ENCODE measurements around the gene HTT. TPM values are rescaled to one million over a fixed set of nuclear protein-coding genes. Genes with fewer than 3 reads are reported as not detected.

HTT gene
- total RNA-seq, 4 donors from 2014 or later, result 50.1 to 192 (median 81.0) TPM

GRCh38 chr4:3236326-3236878, 161.9 kb downstream of the HTT start:
- Histone ChIP-seq H3K9me3 (no peaks in the 10 kb centered on the region), H3K27me3 (no peaks in the 10 kb centered on the region), H3K27ac (no peak overlapping the region), H3K36me3 (peaks cover 100% of the 10 kb centered on the region), H3K4me3 (no peak overlapping the region), H3K4me1 (no peaks in the 10 kb centered on the region)
- 88% methylated on average over 9 of the region's 9 CpGs for WGBS
- DNase-seq (ENCODE audit: low spot score in 2 of 2), result no peak
- TF ChIP-seq, protein P1, sequence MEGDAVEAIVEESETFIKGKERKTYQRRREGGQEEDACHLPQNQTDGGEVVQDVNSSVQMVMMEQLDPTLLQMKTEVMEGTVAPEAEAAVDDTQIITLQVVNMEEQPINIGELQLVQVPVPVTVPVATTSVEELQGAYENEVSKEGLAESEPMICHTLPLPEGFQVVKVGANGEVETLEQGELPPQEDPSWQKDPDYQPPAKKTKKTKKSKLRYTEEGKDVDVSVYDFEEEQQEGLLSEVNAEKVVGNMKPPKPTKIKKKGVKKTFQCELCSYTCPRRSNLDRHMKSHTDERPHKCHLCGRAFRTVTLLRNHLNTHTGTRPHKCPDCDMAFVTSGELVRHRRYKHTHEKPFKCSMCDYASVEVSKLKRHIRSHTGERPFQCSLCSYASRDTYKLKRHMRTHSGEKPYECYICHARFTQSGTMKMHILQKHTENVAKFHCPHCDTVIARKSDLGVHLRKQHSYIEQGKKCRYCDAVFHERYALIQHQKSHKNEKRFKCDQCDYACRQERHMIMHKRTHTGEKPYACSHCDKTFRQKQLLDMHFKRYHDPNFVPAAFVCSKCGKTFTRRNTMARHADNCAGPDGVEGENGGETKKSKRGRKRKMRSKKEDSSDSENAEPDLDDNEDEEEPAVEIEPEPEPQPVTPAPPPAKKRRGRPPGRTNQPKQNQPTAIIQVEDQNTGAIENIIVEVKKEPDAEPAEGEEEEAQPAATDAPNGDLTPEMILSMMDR (IDR thresholded peaks at IDR 0.05), result no peak
- TF ChIP-seq POLR2A (IDR thresholded peaks at IDR 0.05) (no peak), EP300 (IDR thresholded peaks at IDR 0.05) (no peak), POLR2AphosphoS5 (IDR thresholded peaks at IDR 0.05) (no peak)

GRCh38 chr4:3237266-3237665, 162.8 kb downstream of the HTT start:
- Histone ChIP-seq H3K4me3 (no peak overlapping the region), H3K36me3 (peaks cover 95% of the 10 kb centered on the region), H3K27ac (no peak overlapping the region), H3K27me3 (no peaks in the 10 kb centered on the region), H3K4me1 (no peaks in the 10 kb centered on the region), H3K9me3 (no peaks in the 10 kb centered on the region)
- WGBS, result 92% methylated on average over 9 of the region's 19 CpGs
- no peak for DNase-seq (ENCODE audit: low spot score in 2 of 2)
- TF ChIP-seq, protein P1 (IDR thresholded peaks at IDR 0.05), result no peak
- TF ChIP-seq POLR2AphosphoS5 (IDR thresholded peaks at IDR 0.05) (no peak), EP300 (IDR thresholded peaks at IDR 0.05) (no peak), POLR2A (IDR thresholded peaks at IDR 0.05) (no peak)

DNA sequence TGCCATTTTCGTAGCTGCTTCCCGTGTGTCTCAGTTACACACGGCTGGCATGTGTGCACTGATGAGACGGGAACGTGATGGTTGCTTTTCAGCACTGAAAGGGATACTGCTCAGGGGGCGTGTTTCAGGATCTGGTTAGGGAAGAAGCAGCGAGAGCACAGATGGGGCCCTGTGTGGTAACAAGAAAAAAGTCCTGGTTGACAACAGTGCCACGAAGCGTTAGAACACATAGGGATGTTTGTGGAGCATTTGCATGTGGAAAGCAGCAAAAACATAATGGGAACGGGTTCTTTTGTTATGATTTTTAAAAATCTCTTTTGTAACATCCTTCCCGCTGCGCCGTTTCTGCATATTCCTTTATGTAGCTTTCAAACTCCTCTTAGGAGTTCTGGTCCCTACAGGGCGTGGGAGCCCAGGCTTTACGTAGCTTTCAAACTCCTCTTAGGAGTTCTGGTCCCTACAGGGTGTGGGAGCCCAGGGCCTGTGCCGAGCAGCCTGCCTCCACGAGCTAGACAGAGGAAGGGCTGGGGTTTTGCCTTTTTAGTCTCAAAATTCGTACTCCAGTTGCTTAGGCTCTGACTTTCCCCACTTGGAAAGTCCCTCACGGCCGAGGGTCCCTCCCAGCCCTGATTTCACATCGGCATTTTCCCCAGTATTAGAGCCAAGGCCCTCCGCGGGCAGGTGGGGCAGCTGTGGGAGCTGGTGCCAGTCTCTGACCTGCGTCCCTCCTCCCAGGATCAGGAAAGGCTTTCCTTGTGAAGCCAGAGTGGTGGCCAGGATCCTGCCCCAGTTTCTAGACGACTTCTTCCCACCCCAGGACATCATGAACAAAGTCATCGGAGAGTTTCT, 163.5 kb downstream of the HTT start:
- H3K27me3 ChIP-seq, result no peaks in the 10 kb centered on the region
- WGBS, result 90% methylated on average over 26 of the region's 26 CpGs
- no peak overlapping the region for H3K27ac ChIP-seq
- H3K9me3 ChIP-seq, result no peaks in the 10 kb centered on the region
- H3K4me3 ChIP-seq, result no peak overlapping the region
- no peak for DNase-seq (ENCODE audit: low spot score in 2 of 2)
- H3K36me3 ChIP-seq, result peaks cover 88% of the 10 kb centered on the region
- H3K4me1 ChIP-seq, result no peaks in the 10 kb centered on the region
- TF ChIP-seq POLR2A (IDR thresholded peaks at IDR 0.05) (no peak), POLR2AphosphoS5 (IDR thresholded peaks at IDR 0.05) (no peak), EP300 (IDR thresholded peaks at IDR 0.05) (no peak)
- TF ChIP-seq, protein P1 (IDR thresholded peaks at IDR 0.05), result no peak

DNA sequence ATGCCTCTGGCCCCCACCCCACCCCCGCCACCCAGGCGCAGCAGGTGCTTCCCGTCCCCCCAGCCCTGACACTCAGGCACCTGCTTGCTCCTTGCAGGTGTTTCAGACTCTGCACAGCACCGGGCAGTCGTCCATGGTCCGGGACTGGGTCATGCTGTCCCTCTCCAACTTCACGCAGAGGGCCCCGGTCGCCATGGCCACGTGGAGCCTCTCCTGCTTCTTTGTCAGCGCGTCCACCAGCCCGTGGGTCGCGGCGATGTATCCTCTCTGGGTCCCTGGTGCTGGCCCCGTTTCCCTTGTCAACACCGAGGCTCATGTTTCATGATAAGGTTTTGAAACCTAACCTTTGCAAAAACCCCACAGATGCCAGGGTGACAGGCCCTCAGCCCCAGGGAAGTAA, 164.2 kb downstream of the HTT start:
- no peak overlapping the region for H3K27ac ChIP-seq
- TF ChIP-seq POLR2A (IDR thresholded peaks at IDR 0.05), result no peak
- TF ChIP-seq EP300 (IDR thresholded peaks at IDR 0.05), result no peak
- TF ChIP-seq, protein P1 (IDR thresholded peaks at IDR 0.05), result no peak
- TF ChIP-seq POLR2AphosphoS5 (IDR thresholded peaks at IDR 0.05), result no peak
- no peaks in the 10 kb centered on the region for H3K4me1 ChIP-seq
- no peak for DNase-seq (ENCODE audit: low spot score in 2 of 2)
- no peaks in the 10 kb centered on the region for H3K9me3 ChIP-seq
- peaks cover 80% of the 10 kb centered on the region for H3K36me3 ChIP-seq
- H3K4me3 ChIP-seq, result no peak overlapping the region
- no peaks in the 10 kb centered on the region for H3K27me3 ChIP-seq
- 91% methylated on average over 9 of the region's 18 CpGs for WGBS

GRCh38 chr4:3239303-3239702, 164.8 kb downstream of the HTT start:
- Histone ChIP-seq H3K27me3 (no peaks in the 10 kb centered on the region), H3K4me3 (no peak overlapping the region), H3K27ac (no peak overlapping the region), H3K4me1 (no peaks in the 10 kb centered on the region), H3K9me3 (no peaks in the 10 kb centered on the region), H3K36me3 (peaks cover 74% of the 10 kb centered on the region)
- DNase-seq (ENCODE audit: low spot score in 2 of 2), result no peak
- 100% methylated on average over 3 of the region's 11 CpGs for WGBS
- TF ChIP-seq POLR2AphosphoS5 (IDR thresholded peaks at IDR 0.05), result no peak
- TF ChIP-seq, protein P1 (IDR thresholded peaks at IDR 0.05), result no peak
- no peak for TF ChIP-seq POLR2A (IDR thresholded peaks at IDR 0.05)
- TF ChIP-seq EP300 (IDR thresholded peaks at IDR 0.05), result no peak

Measured in suprapubic skin (tissue), 4 donors.